ENCODE data around the gene MTSS2.

MTSS2 gene

DNA sequence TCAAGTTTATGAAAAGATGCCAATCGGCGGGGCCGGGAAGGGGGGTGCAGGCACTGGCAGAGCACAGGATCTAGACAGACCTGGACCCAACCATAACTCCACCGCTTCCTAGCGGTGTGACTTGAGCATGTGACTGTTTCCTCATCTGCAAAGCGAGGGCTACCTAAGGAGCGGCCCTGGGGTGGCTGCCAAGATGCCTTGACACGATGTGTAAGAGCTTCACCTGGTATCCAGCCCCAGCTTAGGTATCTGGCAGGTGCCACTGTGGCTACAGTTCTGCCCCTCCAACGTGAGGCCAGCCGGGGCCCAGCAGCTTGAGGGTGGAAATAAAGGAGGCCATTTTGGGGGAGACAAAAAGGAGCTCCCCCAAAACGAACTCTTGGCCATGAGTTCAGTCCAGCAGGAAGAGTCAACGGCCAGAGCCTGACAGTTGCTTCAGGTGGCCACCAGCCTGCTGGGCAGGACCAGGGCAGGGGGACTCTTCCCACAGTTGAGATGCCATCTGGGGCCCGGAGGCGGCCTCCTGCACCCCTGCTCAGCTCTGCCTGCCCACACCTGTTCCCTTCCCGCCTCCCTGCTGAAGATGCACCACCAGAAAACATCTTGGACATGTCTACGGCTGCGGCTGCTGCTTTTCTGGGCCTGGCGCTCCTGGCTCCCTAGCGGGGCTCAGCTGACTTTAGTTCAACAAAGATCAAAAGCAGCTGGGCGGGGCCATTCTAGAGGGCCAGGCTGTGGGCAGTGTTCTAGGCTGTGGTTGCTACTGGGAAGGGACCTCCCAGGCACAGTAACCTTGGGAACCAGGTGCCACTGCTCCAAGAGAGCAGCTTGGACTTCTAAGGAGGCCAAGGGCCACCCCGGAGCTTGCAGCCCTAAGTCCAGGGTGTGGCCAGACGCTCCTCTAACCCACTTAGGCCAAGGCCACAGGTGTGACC, 3.4 kb upstream of the MTSS2 start:
- peaks cover 8 to 9% of the 10 kb centered on the region in 2 experiments for H3K4me1 ChIP-seq (ENCODE audit: control insufficient read depth in 1 of 2, insufficient read depth in 1 of 2, low read depth in 1 of 2, low read length in 1 of 2)
- no peak overlapping the region for H3K27ac ChIP-seq
- H3K36me3 ChIP-seq = peaks cover 67% of the 10 kb centered on the region

GRCh38 chr16:70688246-70688742, 2.4 kb upstream of the MTSS2 start:
- H3K9me3 ChIP-seq = no peaks in the 10 kb centered on the region
- peaks cover 31% of the 10 kb centered on the region for H3K27me3 ChIP-seq
- H3K27ac ChIP-seq = no peak overlapping the region
- peaks cover 57% of the 10 kb centered on the region for H3K36me3 ChIP-seq
- H3K4me1 ChIP-seq (ENCODE audit: control insufficient read depth in 1 of 2, insufficient read depth in 1 of 2, low read depth in 1 of 2, low read length in 1 of 2) = peaks cover 8 to 9% of the 10 kb centered on the region in 2 experiments
- no peak overlapping the region for H3K4me3 ChIP-seq (ENCODE audit: low read depth in 1 of 2, low read length in 1 of 2)
- no peak for TF ChIP-seq CTCF (IDR thresholded peaks at IDR 0.05)

More for the DNA sequence above, 3.4 kb upstream of the MTSS2 start:
- Histone ChIP-seq H3K27me3 (peaks cover 28% of the 10 kb centered on the region), H3K9me3 (no peaks in the 10 kb centered on the region), H3K4me3 (ENCODE audit: low read depth in 1 of 2, low read length in 1 of 2) (no peak overlapping the region)
- no peak for TF ChIP-seq CTCF (IDR thresholded peaks at IDR 0.05)

DNA sequence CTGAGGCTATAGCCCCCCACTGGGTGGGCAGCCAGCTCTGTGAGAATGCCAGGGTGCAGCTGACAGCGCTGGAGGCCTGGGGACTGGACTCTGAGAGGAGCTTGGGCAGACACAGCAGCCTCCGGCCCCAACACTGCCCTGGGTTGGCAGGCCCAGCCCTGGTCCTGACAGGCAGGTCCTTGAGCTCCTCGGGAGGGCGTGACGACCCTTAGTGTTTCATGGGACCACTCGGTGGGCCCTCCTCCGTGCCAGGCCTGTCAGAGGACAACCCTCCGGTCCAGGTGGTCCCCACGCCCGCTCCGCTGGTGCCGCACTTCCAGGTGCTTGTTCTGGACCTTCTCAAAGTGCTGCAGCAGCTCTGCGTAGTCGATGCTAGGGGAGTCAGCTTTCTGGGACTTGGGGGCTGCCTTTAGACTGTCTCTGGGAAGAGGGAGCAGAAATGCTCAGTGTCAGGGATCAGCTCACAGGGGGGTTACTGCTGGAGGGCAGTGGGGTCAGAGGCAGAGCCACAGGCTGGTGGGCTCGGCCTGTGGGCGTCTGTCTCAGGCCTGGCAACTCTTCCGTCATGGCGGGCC, 1.9 kb upstream of the MTSS2 start:
- no peaks in the 10 kb centered on the region for H3K9me3 ChIP-seq
- H3K4me3 ChIP-seq (ENCODE audit: low read depth in 1 of 2, low read length in 1 of 2) = no peak overlapping the region
- H3K4me1 ChIP-seq (ENCODE audit: control insufficient read depth in 1 of 2, insufficient read depth in 1 of 2, low read depth in 1 of 2, low read length in 1 of 2) = peaks cover 8 to 9% of the 10 kb centered on the region in 2 experiments
- peaks cover 31% of the 10 kb centered on the region for H3K27me3 ChIP-seq
- H3K27ac ChIP-seq = no peak overlapping the region
- peaks cover 52% of the 10 kb centered on the region for H3K36me3 ChIP-seq
- TF ChIP-seq CTCF (IDR thresholded peaks at IDR 0.05) = no peak

- TF ChIP-seq CTCF (IDR thresholded peaks at IDR 0.05) = no peak
- Histone ChIP-seq H3K27me3 (peaks cover 31% of the 10 kb centered on the region), H3K36me3 (peaks cover 45% of the 10 kb centered on the region), H3K27ac (no peak overlapping the region), H3K4me3 (ENCODE audit: low read depth in 1 of 2, low read length in 1 of 2) (no peak overlapping the region), H3K4me1 (ENCODE audit: control insufficient read depth in 1 of 2, insufficient read depth in 1 of 2, low read depth in 1 of 2, low read length in 1 of 2) (peaks cover 8 to 9% of the 10 kb centered on the region in 2 experiments), H3K9me3 (no peaks in the 10 kb centered on the region)
These were observed 1.3 kb upstream of the MTSS2 start for GRCh38 chr16:70687102-70687511.

DNA sequence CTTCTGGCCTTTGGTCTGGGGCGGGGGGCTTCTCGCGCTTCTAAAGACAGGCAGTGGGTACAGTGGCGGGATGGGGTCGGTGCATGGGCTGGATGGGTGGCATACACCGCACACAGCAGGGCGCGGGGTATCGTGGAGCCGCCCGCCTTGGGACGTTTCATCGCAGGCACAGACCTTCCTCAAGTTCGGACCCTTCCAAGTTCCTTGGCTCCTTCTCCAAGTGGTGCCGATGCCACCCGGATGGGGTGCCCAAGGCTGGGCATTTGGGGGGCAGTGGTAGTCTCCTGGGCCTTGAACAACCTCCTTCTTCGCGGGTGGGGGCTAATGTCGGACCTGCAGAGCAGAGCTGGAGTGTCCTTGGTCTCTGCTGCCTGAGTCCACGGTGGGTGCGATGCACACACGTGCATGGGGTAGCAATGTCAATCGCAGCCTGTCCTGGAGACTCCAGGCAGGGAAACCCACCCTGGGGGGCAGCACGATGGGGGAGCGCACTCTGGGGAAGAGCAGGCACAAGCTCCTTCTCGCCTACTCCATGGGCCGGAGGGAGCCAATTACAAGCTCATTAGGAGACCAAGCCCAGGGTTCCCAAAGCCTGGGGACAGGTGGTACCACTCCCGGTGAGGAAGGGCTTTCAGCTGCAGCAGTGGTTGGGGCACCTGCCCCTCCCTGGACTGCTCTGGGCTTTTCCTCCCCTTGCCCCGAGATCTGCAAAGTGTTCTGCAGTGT, 686 bp upstream of the MTSS2 start:
- TF ChIP-seq CTCF (IDR thresholded peaks at IDR 0.05) = no peak
- no peak overlapping the region for H3K4me3 ChIP-seq (ENCODE audit: low read depth in 1 of 2, low read length in 1 of 2)
- peaks cover 39% of the 10 kb centered on the region for H3K36me3 ChIP-seq

More for the DNA sequence above, 686 bp upstream of the MTSS2 start:
- Histone ChIP-seq H3K4me1 (ENCODE audit: control insufficient read depth in 1 of 2, insufficient read depth in 1 of 2, low read depth in 1 of 2, low read length in 1 of 2) (peaks cover 8 to 9% of the 10 kb centered on the region in 2 experiments), H3K27me3 (peaks cover 31% of the 10 kb centered on the region), H3K27ac (no peak overlapping the region), H3K9me3 (no peaks in the 10 kb centered on the region)

Measured in neutrophil (primary cell).